ENCODE measurements around the gene PREX1. TPM values are rescaled to one million over a fixed set of nuclear protein-coding genes. Genes with fewer than 3 reads are reported as not detected.

The PREX1 gene
- total and polyA plus RNA-seq, 2 donors = 12.6 to 18.1 TPM

- Histone ChIP-seq H3K36me3 (ENCODE audit: insufficient read depth) (no peaks in the 10 kb centered on the region), H3K4me1 (ENCODE audit: insufficient read depth) (no peaks in the 10 kb centered on the region), H3K4me3 (ENCODE audit: low read depth, low read length) (no peak overlapping the region), H3K27ac (ENCODE audit: low read depth) (no peak overlapping the region)
- 89% methylated on average over 5 of the region's 5 CpGs for WGBS
- no peak for DNase-seq (ENCODE audit: extremely low spot score)
Measured at GRCh38 chr20:48794816-48795457, 32.9 kb downstream of the PREX1 start.

GRCh38 chr20:48794360-48794759 lies 33.4 kb downstream of the PREX1 start:
- no peak for DNase-seq (ENCODE audit: extremely low spot score)
- H3K27ac ChIP-seq (ENCODE audit: low read depth) = no peak overlapping the region
- no peak overlapping the region for H3K4me3 ChIP-seq (ENCODE audit: low read depth, low read length)
- H3K4me1 ChIP-seq (ENCODE audit: insufficient read depth) = no peaks in the 10 kb centered on the region
- WGBS = 42% methylated on average over 5 of the region's 5 CpGs
- no peaks in the 10 kb centered on the region for H3K36me3 ChIP-seq (ENCODE audit: insufficient read depth)

DNA sequence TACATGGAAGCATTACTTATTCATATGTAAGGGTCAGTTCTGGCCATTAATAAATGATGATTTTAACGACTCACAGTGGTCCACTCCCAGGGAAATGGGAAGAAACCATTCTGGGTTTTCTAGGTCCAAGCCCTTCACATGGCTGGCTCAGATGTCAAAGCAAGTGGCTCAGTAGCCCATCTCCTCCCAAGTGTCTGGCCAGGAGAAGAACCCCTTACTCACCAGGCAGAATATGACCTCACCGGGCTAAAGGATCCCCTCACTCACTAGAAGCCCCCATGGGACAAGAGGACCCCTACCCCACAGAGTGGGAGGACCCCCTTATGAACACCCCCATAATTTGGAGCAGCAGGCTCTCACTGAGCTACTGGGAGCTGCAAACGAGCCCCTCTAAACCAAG lies 34.0 kb downstream of the PREX1 start:
- Histone ChIP-seq H3K27ac (ENCODE audit: low read depth) (no peak overlapping the region), H3K4me1 (ENCODE audit: insufficient read depth) (no peaks in the 10 kb centered on the region)
- WGBS = 70% methylated on average over 3 of the region's 3 CpGs

DNA sequence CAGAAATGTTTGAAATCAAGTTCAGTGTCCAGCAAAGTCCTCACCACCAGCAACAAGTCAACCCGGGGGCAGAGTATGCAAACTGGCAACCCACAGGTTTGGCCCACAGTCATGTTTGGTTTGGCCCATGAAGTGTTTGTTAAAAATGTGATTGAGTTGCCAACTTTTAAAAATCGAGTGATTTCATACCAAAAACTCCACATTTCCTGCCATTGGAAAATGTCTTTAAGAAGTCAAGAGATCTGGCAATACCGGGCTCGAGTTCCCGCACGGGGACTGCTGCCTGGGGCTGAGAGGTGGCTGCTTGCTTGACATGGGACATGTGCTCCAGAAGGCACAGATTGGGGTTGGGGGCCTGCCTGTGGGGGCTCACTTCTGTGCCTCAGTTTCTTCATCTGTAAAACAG lies 36.1 kb downstream of the PREX1 start:
- DNase-seq (ENCODE audit: extremely low spot score) = no peak
- 44% methylated on average over 6 of the region's 6 CpGs for WGBS
- no peak overlapping the region for H3K4me3 ChIP-seq (ENCODE audit: low read depth, low read length)
- no peak overlapping the region for H3K27ac ChIP-seq (ENCODE audit: low read depth)
- no peaks in the 10 kb centered on the region for H3K4me1 ChIP-seq (ENCODE audit: insufficient read depth)
- no peaks in the 10 kb centered on the region for H3K36me3 ChIP-seq (ENCODE audit: insufficient read depth)

More for the DNA sequence above, 34.0 kb downstream of the PREX1 start:
- no peaks in the 10 kb centered on the region for H3K36me3 ChIP-seq (ENCODE audit: insufficient read depth)
- no peak overlapping the region for H3K4me3 ChIP-seq (ENCODE audit: low read depth, low read length)
- no peak for DNase-seq (ENCODE audit: extremely low spot score)

DNA sequence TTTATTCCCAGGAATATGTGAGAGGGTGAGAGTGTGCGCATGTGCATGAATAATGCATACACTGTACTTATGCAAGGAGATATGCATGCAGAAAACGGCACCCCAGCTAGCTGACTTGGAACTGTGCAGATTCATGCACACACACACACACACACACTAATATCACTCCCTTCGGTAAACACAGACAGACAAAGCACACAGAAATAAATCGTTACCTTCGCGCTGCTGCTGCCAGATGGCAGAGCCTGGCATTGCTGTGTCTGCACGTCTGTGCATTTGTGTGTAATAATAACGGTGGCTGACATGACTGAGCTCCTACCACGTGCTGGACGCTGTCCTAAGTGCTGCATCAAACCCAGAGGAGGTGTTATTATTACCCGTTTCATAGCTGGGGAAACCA lies 36.8 kb downstream of the PREX1 start:
- Histone ChIP-seq H3K36me3 (ENCODE audit: insufficient read depth) (no peaks in the 10 kb centered on the region), H3K27ac (ENCODE audit: low read depth) (no peak overlapping the region), H3K4me3 (ENCODE audit: low read depth, low read length) (no peak overlapping the region), H3K4me1 (ENCODE audit: insufficient read depth) (no peaks in the 10 kb centered on the region)
- WGBS = 45% methylated on average over 11 of the region's 11 CpGs
- DNase-seq (ENCODE audit: extremely low spot score) = no peak

- no peak for DNase-seq (ENCODE audit: extremely low spot score)
- H3K36me3 ChIP-seq (ENCODE audit: insufficient read depth) = no peaks in the 10 kb centered on the region
- 64% methylated on average over 5 of the region's 5 CpGs for WGBS
- H3K4me1 ChIP-seq (ENCODE audit: insufficient read depth) = no peaks in the 10 kb centered on the region
- H3K27ac ChIP-seq (ENCODE audit: low read depth) = no peak overlapping the region
- no peak overlapping the region for H3K4me3 ChIP-seq (ENCODE audit: low read depth, low read length)
Measured at GRCh38 chr20:48790473-48791003, 37.3 kb downstream of the PREX1 start.

- 88% methylated on average over 9 of the region's 9 CpGs for WGBS
- DNase-seq (ENCODE audit: extremely low spot score) = no peak
- H3K4me1 ChIP-seq (ENCODE audit: insufficient read depth) = no peaks in the 10 kb centered on the region
- no peak overlapping the region for H3K27ac ChIP-seq (ENCODE audit: low read depth)
- H3K36me3 ChIP-seq (ENCODE audit: insufficient read depth) = no peaks in the 10 kb centered on the region
- no peak overlapping the region for H3K4me3 ChIP-seq (ENCODE audit: low read depth, low read length)
Measured at GRCh38 chr20:48789781-48790472, 37.9 kb downstream of the PREX1 start.

DNA sequence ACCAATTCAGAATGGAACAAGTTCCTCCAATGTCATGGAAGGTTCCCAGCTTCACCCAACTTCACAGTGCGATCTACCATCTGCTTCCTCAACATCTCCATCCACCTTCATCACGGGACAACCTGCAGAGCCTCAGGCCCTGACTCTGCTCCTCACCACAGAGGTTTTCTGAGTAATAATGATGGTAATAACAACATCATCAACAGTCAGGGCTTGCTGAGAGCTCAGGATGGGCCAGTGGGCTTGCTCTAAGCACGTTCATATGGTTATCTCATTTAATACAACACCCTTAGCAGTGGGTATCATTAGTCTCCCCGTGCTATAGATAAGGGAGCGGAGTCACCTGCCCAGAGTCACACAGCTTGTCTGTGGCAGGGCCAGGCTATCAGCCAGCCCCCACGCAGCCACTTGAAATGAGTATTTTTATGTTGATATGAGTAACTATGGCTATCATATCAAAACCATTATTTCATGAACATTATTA lies 38.6 kb downstream of the PREX1 start:
- DNase-seq (ENCODE audit: extremely low spot score) = no peak
- no peaks in the 10 kb centered on the region for H3K4me1 ChIP-seq (ENCODE audit: insufficient read depth)

DNA sequence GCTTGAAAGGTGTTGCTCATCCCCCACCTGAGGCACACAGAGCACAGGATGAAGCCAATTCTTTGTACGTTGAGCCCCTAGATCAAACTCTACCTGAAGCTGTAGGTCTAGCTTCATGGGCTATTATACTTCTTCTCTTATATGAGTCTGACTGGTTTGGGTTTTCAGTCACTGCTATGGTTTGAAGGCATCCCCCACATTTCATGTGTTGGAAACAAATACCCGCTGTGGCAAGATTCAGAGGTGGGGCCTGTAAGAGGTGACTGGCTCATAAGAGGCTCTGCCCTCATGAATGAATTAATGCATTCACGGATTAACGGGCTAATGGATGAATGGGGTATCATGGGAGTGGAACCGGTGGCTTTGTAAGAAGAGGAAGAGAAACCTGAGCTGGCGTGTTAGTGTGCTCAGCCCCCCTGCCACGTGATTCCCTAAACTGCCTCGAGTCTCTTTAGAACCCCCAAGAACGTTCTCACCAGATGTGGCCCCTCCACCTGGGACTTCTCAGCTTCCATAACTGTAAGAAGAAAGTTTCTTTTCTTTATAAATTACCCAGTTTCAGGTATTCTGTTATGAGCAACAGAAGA lies 39.2 kb downstream of the PREX1 start:
- DNase-seq (ENCODE audit: extremely low spot score) = no peak
- WGBS = 90% methylated on average over 9 of the region's 9 CpGs
- H3K4me3 ChIP-seq (ENCODE audit: low read depth, low read length) = no peak overlapping the region
- no peaks in the 10 kb centered on the region for H3K36me3 ChIP-seq (ENCODE audit: insufficient read depth)
- no peak overlapping the region for H3K27ac ChIP-seq (ENCODE audit: low read depth)
- no peaks in the 10 kb centered on the region for H3K4me1 ChIP-seq (ENCODE audit: insufficient read depth)

More for the DNA sequence above, 38.6 kb downstream of the PREX1 start:
- Histone ChIP-seq H3K36me3 (ENCODE audit: insufficient read depth) (no peaks in the 10 kb centered on the region), H3K4me3 (ENCODE audit: low read depth, low read length) (no peak overlapping the region), H3K27ac (ENCODE audit: low read depth) (no peak overlapping the region)
- WGBS = 87% methylated on average over 6 of the region's 6 CpGs

GRCh38 chr20:48787861-48788375 lies 39.9 kb downstream of the PREX1 start:
- Histone ChIP-seq H3K4me3 (ENCODE audit: low read depth, low read length) (no peak overlapping the region), H3K4me1 (ENCODE audit: insufficient read depth) (no peaks in the 10 kb centered on the region), H3K36me3 (ENCODE audit: insufficient read depth) (no peaks in the 10 kb centered on the region), H3K27ac (ENCODE audit: low read depth) (no peak overlapping the region)
- no peak for DNase-seq (ENCODE audit: extremely low spot score)
- WGBS = 57% methylated on average over 9 of the region's 9 CpGs

- Histone ChIP-seq H3K4me1 (ENCODE audit: insufficient read depth) (no peaks in the 10 kb centered on the region), H3K4me3 (ENCODE audit: low read depth, low read length) (no peak overlapping the region), H3K27ac (ENCODE audit: low read depth) (no peak overlapping the region), H3K36me3 (ENCODE audit: insufficient read depth) (no peaks in the 10 kb centered on the region)
- 65% methylated on average over 19 of the region's 19 CpGs for WGBS
- DNase-seq (ENCODE audit: extremely low spot score) = no peak
Measured at GRCh38 chr20:48786951-48787705, 40.7 kb downstream of the PREX1 start.

- DNase-seq (ENCODE audit: extremely low spot score) = no peak
- Histone ChIP-seq H3K4me3 (ENCODE audit: low read depth, low read length) (no peak overlapping the region), H3K27ac (ENCODE audit: low read depth) (no peak overlapping the region), H3K36me3 (ENCODE audit: insufficient read depth) (no peaks in the 10 kb centered on the region), H3K4me1 (ENCODE audit: insufficient read depth) (no peaks in the 10 kb centered on the region)
- 93% methylated on average over 8 of the region's 8 CpGs for WGBS
Measured at GRCh38 chr20:48785801-48786200, 42.0 kb downstream of the PREX1 start.

DNA sequence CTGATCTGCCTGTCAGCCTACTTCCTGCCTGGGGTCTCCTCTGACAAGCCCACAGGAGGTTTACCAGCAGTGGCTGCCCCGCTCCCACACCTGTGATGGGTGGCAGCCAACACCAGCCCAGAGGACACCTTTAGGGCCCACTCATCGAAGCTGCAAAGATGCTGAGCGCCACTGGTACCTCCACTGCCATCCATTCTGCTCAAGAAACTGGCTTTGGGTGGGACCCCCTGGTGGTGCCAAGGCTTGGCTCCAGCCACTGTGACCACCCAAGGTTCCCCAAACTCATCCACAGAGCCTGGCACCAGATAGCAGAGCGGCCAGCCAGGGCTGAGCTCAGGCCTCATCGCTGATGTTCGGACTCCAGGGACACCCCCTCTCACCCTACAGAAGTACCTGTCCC lies 42.5 kb downstream of the PREX1 start:
- Histone ChIP-seq H3K4me1 (ENCODE audit: insufficient read depth) (no peaks in the 10 kb centered on the region), H3K27ac (ENCODE audit: low read depth) (no peak overlapping the region), H3K4me3 (ENCODE audit: low read depth, low read length) (no peak overlapping the region), H3K36me3 (ENCODE audit: insufficient read depth) (no peaks in the 10 kb centered on the region)
- 95% methylated on average over 6 of the region's 6 CpGs for WGBS
- DNase-seq (ENCODE audit: extremely low spot score) = no peak
